WTC11 (cell line): ENCODE measurements around the gene C10orf105. TPM values are rescaled to one million over a fixed set of nuclear protein-coding genes. Genes with fewer than 3 reads are reported as not detected.

Experiments used
- ATAC-seq: fragments of 200-7000 bp; cut with Tn5 transposase; 2 replicates; pipeline ENCODE4 v1.10.0; 2021; ENCODE audit warnings: mild to moderate bottlenecking, moderate library complexity
- CTCF ChIA-PET: fragments of 300-600 bp; sonication (Branson Sonifier 250); formaldehyde crosslinking; loops from one replicate; lab custom pipeline; 2021; ENCODE audit warnings: antibody characterized with exemption; lab: Charles Lee
- POLR2A ChIA-PET: fragments of 350-600 bp; sonication (Branson Sonifier 250); formaldehyde crosslinking; loops from one replicate; lab custom pipeline; 2021; ENCODE audit warnings: antibody characterized with exemption; lab: Charles Lee
- DNase-seq: peaks from one replicate; pipeline ENCODE4 v3.0.0; 2021; ENCODE audit warnings: low spot score
- H3K27ac Mint-ChIP-seq: 2 replicates; pipeline ENCODE4 v1.8.0; 2021; ENCODE audit warnings: mixed read lengths
- H3K27me3 Mint-ChIP-seq: 2 replicates; pipeline ENCODE4 v1.8.0; 2021; ENCODE audit warnings: low read depth, mild to moderate bottlenecking, moderate library complexity, mixed read lengths
- H3K36me3 Mint-ChIP-seq: 2 replicates; pipeline ENCODE4 v1.8.0; 2021; ENCODE audit warnings: mixed read lengths
- H3K4me1 Mint-ChIP-seq: 2 replicates; pipeline ENCODE4 v1.8.0; 2022; ENCODE audit warnings: mixed read lengths
- H3K4me3 Mint-ChIP-seq: 2 replicates; pipeline ENCODE4 v1.8.0; 2021; ENCODE audit warnings: mild to moderate bottlenecking, moderate library complexity, mixed read lengths
- H3K9me3 Mint-ChIP-seq: 2 replicates; pipeline ENCODE4 v1.8.0; 2021; ENCODE audit warnings: mixed read lengths
- AR ChIP-seq: fragments of 250-450 bp; sonication (Bioruptor Pico); IDR thresholded peaks from 2 replicates; pipeline ENCODE4 v1.9.0; 2021; ENCODE audit warnings: mild to moderate bottlenecking
- CBFB ChIP-seq: sonication (generic); formaldehyde crosslinking; IDR thresholded peaks from 2 replicates; pipeline ENCODE4 v1.8.1; 2022; ENCODE audit warnings: mild to moderate bottlenecking, low read depth, missing genetic modification reagents
- FOXK1 ChIP-seq: sonication (generic); formaldehyde crosslinking; IDR thresholded peaks from 2 replicates; pipeline ENCODE4 v1.8.0; 2022; ENCODE audit warnings: mild to moderate bottlenecking, moderate library complexity, missing genetic modification reagents
- IRF1 ChIP-seq: sonication (generic); formaldehyde crosslinking; IDR thresholded peaks from 2 replicates; pipeline ENCODE4 v1.8.0; 2023; ENCODE audit warnings: missing genetic modification reagents
- JAZF1 ChIP-seq: fragments of 250-450 bp; sonication (Bioruptor Pico); IDR thresholded peaks from 2 replicates; pipeline ENCODE4 v1.9.0; 2021; ENCODE audit warnings: moderate library complexity, mild to moderate bottlenecking, inconsistent platforms
- JUN ChIP-seq: sonication (generic); formaldehyde crosslinking; IDR thresholded peaks from 2 replicates; pipeline ENCODE4 v1.8.0; 2023; ENCODE audit warnings: mild to moderate bottlenecking, missing genetic modification reagents
- PRDM15 ChIP-seq: sonication (generic); formaldehyde crosslinking; IDR thresholded peaks from 2 replicates; pipeline ENCODE4 v1.8.0; 2022; ENCODE audit warnings: missing genetic modification reagents
- SP1 ChIP-seq: sonication (generic); formaldehyde crosslinking; conservative IDR thresholded peaks from 2 replicates; pipeline ENCODE4 v1.8.1; 2022; ENCODE audit warnings: missing genetic modification reagents
- ZBTB21 ChIP-seq: sonication (generic); formaldehyde crosslinking; IDR thresholded peaks from 2 replicates; pipeline ENCODE4 v1.8.1; 2023; ENCODE audit warnings: mild to moderate bottlenecking, missing genetic modification reagents, borderline replicate concordance
- ZNF232 ChIP-seq: sonication (generic); formaldehyde crosslinking; IDR thresholded peaks from 2 replicates; pipeline ENCODE4 v1.8.0; 2022; ENCODE audit warnings: mild to moderate bottlenecking, missing genetic modification reagents
- ZNF263 ChIP-seq: sonication (generic); formaldehyde crosslinking; IDR thresholded peaks from 2 replicates; pipeline ENCODE4 v1.8.1; 2022; ENCODE audit warnings: low read depth, mild to moderate bottlenecking, moderate library complexity, missing genetic modification reagents
- total RNA-seq: library from RNA; stranded (reverse); gene quantifications from 3 replicates; pipeline ENCODE4 v1.2.3, GENCODE V29; 2021
- TF ChIP-seq, protein P1 (sequence below): sonication (generic); formaldehyde crosslinking; IDR thresholded peaks from 2 replicates; pipeline ENCODE4 v1.8.1; 2022; ENCODE audit warnings: low read depth, missing genetic modification reagents, borderline replicate concordance
- TF ChIP-seq, protein P2 (sequence below): sonication (generic); formaldehyde crosslinking; IDR thresholded peaks from 2 replicates; pipeline ENCODE4 v1.8.0; 2023; ENCODE audit warnings: missing genetic modification reagents, mild to moderate bottlenecking, borderline replicate concordance
- TF ChIP-seq, protein P3 (sequence below): fragments of 250-450 bp; sonication (Bioruptor Pico); IDR thresholded peaks from 2 replicates; pipeline ENCODE4 v1.8.0; 2021; ENCODE audit warnings: mild to moderate bottlenecking
- TF ChIP-seq, protein P4 (sequence below): sonication (generic); formaldehyde crosslinking; IDR thresholded peaks from 2 replicates; pipeline ENCODE4 v1.8.0; 2023; ENCODE audit warnings: mild to moderate bottlenecking, missing genetic modification reagents

C10orf105 gene
- total RNA-seq, 1 experiment from 2014 or later, result 0.48 TPM

DNA sequence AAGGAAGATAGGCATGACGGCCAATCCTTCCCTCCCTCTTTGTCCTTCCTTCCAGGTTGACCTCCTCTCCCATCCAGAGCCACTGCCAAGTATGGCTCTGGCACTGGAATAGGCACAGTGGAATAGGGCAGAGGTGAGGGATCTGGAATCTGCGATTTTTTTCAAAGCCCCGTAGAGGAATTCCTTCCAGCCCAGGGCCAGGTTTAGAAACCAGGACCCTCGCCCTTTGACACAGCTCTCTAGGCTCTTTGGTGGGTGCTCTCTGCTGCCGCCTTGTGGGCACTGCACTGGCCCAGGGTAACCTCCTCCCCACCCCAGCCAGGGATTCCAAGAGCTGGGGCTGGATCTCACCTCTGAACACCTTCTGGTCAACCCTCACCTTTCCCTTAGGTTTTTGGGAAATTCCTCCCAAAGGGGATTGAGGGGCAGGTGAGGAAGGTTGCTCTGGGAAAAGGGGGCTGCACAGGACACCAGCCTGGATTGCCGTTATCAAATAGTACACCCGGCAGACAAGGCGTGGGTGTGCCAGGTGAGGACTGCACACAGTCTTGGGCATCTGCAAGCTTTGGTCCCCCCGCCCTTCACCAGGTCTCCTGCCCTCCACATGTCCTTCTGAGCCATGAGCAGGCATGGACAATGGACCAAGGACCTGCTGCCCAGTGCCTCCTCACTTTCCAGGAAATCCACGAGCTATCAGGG lies 22.8 kb downstream of the C10orf105 start (continued):
- TF ChIP-seq, protein P1, sequence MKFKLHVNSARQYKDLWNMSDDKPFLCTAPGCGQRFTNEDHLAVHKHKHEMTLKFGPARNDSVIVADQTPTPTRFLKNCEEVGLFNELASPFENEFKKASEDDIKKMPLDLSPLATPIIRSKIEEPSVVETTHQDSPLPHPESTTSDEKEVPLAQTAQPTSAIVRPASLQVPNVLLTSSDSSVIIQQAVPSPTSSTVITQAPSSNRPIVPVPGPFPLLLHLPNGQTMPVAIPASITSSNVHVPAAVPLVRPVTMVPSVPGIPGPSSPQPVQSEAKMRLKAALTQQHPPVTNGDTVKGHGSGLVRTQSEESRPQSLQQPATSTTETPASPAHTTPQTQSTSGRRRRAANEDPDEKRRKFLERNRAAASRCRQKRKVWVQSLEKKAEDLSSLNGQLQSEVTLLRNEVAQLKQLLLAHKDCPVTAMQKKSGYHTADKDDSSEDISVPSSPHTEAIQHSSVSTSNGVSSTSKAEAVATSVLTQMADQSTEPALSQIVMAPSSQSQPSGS (CRISPR knock-in tag), result no peak
- no peak for TF ChIP-seq SP1 (CRISPR knock-in tag)
- TF ChIP-seq JUN (CRISPR knock-in tag), result no peak
- no peak for TF ChIP-seq CBFB (CRISPR knock-in tag)
- TF ChIP-seq, protein P2, sequence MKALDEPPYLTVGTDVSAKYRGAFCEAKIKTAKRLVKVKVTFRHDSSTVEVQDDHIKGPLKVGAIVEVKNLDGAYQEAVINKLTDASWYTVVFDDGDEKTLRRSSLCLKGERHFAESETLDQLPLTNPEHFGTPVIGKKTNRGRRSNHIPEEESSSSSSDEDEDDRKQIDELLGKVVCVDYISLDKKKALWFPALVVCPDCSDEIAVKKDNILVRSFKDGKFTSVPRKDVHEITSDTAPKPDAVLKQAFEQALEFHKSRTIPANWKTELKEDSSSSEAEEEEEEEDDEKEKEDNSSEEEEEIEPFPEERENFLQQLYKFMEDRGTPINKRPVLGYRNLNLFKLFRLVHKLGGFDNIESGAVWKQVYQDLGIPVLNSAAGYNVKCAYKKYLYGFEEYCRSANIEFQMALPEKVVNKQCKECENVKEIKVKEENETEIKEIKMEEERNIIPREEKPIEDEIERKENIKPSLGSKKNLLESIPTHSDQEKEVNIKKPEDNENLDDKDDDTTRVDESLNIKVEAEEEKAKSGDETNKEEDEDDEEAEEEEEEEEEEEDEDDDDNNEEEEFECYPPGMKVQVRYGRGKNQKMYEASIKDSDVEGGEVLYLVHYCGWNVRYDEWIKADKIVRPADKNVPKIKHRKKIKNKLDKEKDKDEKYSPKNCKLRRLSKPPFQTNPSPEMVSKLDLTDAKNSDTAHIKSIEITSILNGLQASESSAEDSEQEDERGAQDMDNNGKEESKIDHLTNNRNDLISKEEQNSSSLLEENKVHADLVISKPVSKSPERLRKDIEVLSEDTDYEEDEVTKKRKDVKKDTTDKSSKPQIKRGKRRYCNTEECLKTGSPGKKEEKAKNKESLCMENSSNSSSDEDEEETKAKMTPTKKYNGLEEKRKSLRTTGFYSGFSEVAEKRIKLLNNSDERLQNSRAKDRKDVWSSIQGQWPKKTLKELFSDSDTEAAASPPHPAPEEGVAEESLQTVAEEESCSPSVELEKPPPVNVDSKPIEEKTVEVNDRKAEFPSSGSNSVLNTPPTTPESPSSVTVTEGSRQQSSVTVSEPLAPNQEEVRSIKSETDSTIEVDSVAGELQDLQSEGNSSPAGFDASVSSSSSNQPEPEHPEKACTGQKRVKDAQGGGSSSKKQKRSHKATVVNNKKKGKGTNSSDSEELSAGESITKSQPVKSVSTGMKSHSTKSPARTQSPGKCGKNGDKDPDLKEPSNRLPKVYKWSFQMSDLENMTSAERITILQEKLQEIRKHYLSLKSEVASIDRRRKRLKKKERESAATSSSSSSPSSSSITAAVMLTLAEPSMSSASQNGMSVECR (CRISPR knock-in tag), result no peak

DNA sequence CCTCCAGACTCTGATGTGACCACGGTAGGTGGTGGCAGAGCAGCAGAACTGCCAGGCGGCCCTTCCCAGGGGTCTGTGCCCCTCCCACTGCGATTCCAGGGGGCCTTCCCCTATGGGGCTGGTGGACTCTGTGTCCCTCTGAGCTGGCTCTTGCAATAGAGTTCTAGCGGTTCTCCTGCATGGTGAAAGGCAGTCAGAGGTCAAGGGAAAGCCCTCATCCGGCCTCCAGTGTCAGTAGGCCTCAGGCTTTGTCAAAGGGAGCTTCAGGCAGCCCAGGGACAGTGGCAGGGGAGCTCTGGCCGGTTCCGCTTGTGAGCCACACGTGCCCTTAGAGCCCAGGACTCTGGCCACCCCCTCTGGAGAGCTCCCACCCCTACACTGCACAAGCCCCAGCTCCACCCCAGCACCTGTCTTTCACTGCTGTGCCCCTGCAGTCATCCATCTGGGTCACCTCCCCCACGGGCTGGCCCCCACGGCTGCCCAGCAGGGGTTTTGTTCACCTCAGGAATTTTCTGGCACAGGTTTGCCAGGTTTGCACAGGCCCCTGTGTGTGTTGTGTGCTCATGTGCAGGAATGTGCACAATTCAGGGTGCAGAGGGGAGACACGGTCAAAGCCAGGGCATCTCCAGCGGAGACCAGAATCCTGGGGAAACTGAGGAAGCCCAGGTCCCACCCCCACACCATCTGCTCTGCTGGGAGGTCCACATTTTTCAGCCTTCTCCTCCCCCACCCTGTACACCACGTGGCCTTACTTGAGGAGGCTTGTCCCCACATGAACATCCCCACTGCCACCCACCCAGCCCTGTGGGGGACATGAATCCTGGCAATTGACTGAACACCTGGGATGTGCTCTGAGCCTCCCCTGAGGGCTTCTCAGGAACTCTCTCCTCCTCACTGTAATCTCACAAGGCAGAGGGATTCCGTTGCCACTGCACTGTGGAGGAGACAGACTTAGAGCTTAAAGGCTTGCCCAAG lies 23.8 kb downstream of the C10orf105 start:
- CTCF ChIA-PET, result interaction anchor here (0.5 to 8.3 kb wide), 91 partner anchors 9 to 461 kb away, joined by 3 to 158 read pairs (median 5); partner anchors contain the start of genes C10orf105, CDH23, PSAP and SLC29A3
- H3K4me3 Mint-ChIP-seq, result no peak overlapping the region
- H3K27me3 Mint-ChIP-seq, result no peaks in the 10 kb centered on the region; the same call in 1 of the 2 replicates
- H3K9me3 Mint-ChIP-seq, result peaks cover 9% of the 10 kb centered on the region
- POLR2A ChIA-PET, result interaction anchor here (0.7 kb wide), 1 partner anchor 71 kb away, joined by 3 read pairs; no protein-coding TSS in a partner anchor
- H3K36me3 Mint-ChIP-seq, result peaks cover 5% of the 10 kb centered on the region; the same call in 1 of the 2 replicates
- H3K4me1 Mint-ChIP-seq, result no peaks in the 10 kb centered on the region
- H3K27ac Mint-ChIP-seq, result no peak overlapping the region
- no peak for DNase-seq
- ATAC-seq, result no peak
- TF ChIP-seq FOXK1 (no peak), AR (no peak), ZNF263 (CRISPR knock-in tag) (no peak), PRDM15 (CRISPR knock-in tag) (no peak), JAZF1 (no peak), ZNF232 (CRISPR knock-in tag) (no peak), IRF1 (no peak), ZBTB21 (CRISPR knock-in tag) (no peak)
- TF ChIP-seq, protein P3, sequence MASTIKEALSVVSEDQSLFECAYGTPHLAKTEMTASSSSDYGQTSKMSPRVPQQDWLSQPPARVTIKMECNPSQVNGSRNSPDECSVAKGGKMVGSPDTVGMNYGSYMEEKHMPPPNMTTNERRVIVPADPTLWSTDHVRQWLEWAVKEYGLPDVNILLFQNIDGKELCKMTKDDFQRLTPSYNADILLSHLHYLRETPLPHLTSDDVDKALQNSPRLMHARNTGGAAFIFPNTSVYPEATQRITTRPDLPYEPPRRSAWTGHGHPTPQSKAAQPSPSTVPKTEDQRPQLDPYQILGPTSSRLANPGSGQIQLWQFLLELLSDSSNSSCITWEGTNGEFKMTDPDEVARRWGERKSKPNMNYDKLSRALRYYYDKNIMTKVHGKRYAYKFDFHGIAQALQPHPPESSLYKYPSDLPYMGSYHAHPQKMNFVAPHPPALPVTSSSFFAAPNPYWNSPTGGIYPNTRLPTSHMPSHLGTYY (CRISPR knock-in tag), result no peak
- TF ChIP-seq, protein P4, sequence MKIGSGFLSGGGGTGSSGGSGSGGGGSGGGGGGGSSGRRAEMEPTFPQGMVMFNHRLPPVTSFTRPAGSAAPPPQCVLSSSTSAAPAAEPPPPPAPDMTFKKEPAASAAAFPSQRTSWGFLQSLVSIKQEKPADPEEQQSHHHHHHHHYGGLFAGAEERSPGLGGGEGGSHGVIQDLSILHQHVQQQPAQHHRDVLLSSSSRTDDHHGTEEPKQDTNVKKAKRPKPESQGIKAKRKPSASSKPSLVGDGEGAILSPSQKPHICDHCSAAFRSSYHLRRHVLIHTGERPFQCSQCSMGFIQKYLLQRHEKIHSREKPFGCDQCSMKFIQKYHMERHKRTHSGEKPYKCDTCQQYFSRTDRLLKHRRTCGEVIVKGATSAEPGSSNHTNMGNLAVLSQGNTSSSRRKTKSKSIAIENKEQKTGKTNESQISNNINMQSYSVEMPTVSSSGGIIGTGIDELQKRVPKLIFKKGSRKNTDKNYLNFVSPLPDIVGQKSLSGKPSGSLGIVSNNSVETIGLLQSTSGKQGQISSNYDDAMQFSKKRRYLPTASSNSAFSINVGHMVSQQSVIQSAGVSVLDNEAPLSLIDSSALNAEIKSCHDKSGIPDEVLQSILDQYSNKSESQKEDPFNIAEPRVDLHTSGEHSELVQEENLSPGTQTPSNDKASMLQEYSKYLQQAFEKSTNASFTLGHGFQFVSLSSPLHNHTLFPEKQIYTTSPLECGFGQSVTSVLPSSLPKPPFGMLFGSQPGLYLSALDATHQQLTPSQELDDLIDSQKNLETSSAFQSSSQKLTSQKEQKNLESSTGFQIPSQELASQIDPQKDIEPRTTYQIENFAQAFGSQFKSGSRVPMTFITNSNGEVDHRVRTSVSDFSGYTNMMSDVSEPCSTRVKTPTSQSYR (CRISPR knock-in tag), result no peak
